DMS 273 treated with DMSO at 0.1 percent for 48 hours (cell line): Measurements from ENCODE around the gene SH3PXD2B.

Source experiments
- DNase-seq: peaks from one replicate; lab custom pipeline; 2025; lab: John Stamatoyannopoulos, UW

Gene SH3PXD2B

DNA sequence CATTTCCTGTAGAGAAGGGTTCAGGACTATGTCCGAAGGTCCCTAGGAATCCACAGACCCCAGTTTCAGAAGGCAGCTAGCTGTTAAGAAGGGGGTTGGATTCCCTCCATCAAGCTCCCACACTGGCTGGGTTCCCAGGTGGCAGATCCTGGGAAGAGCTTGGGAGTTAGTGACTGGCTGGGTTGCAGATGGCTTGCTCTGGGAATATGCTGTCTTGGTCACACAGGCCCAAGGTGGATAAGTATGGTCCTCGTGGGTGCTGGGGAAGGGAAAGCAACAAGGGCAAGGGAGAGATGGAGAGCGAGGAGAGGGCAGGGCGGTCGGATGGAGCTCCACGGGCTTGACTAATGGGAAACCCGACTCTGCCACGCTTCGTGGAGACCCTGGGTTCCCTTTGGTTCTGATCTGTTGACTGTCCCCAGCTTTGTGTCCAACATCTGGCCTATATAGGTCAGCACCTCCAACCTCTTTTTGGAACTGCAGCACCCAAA is 17.4 kb downstream of the SH3PXD2B start:
- DNase-seq: no peak

DNA sequence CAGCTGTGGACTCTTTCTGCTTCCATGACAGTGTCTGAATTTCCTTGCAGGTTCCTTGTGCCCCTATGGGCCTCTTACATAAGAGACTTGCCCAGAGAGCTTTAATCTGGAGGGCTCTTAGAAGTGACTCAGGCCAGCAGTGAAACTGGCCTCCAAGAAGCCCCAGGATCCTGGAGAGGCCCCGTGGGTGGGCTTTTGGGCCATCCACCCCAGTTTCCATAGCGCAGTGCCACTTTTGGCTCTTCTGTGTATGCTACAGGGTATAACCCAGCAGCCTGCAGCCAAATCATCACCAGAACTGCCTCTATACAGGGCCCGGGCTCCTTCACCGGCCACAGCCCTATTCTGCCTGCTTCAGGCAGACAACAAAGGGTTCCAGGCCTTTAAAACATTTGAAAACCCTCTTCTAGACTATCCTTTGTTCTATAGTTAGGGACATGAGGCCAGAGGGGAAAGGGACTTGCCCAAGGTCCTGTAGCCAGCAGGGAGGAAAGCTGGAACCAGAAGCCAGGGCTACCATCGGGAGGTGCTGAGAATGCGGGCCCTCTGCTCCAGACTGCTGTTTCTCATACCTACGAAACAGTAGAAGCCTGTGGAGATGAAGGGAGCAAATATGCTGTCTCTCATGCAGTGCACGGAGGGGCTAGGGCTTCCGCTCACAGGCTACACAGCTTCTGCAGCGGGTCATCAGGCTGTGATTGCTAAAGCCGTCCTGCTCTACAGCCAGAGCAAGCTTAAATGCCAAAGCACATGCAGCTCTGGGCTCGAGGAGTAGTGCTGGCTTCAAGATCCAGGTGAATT is 18.0 kb downstream of the SH3PXD2B start:
- DNase-seq: no peak

DNA sequence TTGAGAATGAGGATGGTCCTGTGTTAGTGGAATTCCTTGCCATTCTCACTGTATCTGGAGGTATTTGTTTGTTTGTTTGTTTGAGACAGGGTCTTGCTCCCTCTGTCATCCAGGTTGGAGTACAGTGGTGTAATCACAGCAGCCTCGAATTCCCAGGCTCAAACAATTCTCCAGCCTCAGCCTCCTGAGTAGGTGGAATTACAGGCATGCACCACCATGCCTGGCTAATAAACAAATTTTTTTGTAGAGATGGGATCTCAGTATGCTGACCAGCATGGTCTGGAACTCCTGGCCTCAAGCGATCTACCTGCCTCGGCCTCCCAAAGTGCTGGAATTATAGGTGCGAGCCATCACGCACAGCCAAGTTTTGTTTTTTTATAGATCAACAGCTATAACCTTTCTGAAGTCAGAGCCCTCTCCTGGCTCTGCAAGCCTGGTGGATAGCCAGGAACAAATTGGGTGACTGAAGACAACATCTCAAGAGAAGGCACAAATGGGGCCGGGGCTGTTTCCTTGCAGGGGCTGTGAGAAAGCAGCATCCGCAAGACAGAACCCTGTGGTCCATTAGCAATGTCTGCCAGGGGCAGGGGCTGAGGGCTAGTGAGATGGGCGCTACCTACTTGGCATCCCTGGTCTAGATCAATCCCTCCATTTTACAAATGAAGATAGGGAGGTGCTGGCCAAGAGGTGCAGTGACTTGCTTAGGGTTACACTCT is 18.8 kb downstream of the SH3PXD2B start:
- no peak for DNase-seq

DNA sequence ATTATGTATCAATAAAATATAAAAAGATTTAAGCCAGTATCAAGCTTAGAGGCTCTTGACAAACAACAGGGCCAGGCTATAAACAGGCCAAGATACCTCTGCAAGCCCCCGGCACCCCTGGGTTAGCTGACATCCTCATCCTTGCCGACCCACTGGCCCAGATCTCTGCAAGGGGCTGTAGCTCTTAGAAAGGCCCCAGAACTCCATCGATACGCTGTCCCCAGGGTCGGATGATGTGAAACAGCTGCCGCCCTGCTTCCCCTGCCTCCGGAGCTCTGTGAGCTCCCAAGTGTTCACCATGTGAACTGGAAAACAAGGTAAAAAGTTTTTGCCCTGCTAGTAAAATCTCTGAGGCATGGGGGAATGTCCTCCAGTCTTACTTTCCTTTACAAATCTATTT is 20.1 kb downstream of the SH3PXD2B start:
- no peak for DNase-seq

DNA sequence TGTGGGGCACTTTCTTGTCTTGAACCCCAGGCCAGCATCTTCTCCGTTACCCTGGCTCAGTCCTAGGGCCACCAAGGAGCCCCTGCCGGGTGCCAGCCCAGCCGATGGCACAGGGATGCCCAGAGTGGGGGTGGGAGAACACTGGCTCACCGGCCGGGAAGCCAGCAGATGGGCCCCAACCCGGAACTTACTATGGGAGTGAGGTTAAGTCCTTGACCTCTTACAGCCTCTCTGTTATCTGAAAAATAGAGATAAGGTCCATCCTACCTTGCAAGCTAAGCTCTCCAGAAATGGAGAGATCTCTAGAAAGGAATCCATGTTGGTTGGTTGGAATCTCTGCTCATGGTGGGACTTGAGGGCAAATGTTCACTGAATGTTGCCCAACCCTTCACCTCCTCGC is 20.8 kb downstream of the SH3PXD2B start:
- DNase-seq: no peak

DNA sequence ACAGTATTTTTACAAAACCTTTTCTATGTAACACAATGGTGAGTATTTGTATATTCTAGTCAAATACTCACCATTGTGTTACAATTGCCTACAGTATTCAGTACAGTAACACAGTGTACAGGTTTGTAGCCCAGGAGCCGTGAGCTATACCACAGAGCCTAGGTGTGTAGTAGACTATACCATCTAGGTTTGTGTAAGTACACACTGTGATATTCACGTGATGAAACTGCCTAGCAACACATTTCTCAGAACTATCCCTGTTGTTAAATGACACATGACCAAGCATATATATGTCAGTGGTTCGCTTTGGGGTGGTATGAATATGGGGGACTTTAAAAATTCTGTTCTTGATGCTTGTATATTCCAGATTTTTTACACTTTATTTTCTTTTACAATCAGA is 21.3 kb downstream of the SH3PXD2B start:
- no peak for DNase-seq

DNA sequence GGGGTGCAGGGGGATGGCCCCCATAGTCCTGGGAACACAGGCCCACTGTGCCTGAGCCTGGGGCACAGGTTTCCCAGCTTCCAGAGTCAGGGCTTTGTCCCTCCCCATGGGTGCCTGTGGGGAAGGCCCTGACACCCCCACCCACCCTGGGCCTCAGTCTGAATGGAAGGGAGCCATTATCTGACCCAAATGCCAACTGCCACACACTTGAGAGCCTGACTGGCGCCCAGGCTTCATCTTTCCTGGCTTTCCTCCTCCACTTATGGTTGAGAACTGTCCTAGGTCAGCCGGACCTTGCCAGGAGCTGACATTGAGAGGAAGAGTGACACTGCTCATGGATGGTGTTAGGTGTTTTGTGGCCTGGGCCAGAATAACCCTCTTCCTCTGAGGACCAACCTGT is 24.0 kb downstream of the SH3PXD2B start:
- no peak for DNase-seq

DNA sequence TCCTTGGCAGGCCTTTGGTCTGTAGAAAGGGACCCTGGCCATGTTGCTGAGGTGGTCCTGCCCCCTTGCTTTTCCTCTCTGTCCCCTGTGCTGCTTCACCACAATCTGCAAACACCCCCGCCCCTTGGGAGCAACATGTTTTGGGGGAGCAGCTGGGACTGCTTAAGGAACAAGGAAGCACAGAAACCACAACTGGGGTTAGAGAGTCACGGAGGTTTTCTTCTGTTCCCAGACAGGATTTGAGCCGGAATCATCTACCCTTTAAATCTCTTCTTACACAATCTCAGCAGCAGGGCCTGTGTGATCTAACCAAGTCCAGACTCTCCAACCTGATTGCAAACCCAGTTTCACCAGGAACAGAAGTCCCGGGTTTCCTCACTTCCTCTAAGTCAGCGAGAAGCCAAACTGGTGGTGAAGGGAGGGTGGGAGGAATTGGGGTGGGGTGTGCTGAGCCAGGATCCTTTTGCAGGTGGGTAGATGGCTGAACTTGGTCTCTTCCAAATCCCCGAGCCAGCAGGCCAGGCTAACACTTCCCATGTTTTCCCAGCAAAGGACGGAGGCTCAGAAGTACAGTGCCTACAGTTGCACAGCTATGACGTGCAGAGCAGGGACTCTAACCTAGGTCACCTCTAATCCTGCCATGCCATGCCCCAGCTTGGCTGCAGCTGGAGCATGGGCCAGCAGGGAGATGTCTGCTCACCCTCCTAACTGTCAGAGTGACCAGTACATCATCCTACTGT is 25.0 kb downstream of the SH3PXD2B start:
- DNase-seq: no peak

DNA sequence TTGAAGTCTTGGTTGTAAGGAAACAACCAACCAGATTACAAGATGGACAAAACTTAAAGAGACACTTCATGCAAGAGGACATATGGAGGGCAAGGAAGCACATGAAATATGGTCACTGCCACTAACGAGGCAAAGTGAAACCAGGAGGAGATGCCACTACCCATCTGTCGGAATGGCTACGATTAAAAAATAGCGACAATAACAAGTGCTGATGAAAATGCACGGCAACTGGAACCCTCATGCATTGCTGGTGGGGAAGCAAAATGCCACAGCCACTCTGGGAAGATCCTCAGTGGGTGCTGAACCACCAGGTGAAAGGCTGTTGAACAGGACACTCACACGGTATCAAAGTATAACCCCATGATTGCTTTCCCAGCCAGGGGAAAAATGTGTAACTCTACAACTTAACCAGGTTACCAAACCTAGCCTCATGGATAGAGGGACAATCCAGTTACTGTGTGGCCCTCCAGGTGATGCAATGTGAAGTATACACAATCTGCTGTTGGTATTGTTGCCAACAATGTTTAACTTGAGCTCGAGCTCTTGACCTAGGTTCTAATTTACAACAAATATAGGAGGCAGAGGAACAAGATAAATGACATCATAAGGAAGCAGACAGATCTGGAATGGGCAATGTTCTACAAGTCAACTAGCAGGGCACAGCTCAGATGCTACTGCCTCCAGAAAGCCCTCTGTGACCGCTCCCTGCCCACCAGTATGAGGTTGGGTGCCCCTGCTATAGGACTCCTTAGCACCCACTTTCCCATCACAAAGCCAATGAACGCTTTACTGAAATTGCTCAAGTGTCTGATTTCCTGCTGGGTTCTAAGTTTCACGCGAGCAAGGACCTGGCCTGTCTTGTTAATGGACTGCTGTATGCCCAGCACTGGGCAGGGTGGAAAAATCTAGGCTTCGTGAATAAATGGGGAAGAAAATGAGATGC is 25.8 kb downstream of the SH3PXD2B start:
- DNase-seq: no peak

DNA sequence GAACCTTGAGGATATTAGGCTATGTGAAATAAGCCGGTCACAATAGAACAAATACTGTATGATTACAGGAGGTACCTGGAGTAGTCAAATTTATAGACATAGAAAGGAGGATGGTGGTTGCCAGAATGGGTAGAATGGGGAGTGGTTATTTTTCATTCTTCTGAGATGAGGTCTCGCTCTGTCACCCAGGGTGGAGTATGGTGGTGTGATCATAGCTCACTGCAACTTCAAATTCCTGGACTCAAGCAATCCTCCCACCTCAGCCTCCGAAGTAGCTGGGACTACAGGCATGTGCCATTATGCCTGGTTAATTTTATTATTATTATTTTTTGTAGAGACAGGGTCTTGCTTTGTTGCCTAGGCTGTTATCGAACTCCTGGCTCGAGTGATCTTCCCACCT is 27.1 kb downstream of the SH3PXD2B start:
- no peak for DNase-seq

DNA sequence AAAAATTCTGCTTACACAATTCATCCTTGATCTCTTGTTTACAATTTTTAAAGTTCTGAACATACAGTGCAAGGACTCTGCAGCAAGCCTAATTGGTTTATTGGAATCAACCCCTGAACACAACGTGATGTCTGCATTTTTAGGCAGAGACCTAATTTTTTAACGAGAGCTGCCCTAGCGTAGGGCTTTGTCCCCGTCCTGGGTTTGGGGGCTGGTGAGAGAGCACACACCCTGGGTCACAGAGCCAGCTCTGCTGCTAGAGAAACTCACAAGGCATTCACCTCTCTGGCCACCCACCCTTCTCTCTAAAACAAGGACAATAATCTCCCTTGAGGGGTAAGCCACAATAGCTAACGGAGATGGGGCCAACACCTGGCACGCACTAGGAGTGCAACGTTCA is 28.2 kb downstream of the SH3PXD2B start:
- DNase-seq: no peak

DNA sequence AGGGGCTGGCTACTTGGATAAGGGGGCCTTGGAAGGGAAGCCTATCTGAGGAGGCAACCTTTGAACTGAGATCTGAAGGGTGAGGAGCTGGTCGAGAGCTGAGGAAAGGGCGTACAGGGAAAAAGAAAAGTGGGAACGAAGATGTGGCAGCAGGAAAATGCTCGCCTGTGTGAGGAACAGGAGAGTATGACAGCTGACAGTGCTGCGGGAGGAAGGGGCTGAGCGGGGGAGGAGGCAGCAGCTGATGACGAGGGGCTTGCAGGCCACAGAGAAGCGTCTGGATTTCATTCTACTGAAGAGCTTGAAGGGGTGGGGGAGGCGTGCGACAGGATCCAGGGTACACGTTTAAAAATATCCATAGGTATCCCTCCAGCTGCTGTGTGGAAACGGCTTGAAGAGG is 28.9 kb downstream of the SH3PXD2B start:
- DNase-seq: no peak

DNA sequence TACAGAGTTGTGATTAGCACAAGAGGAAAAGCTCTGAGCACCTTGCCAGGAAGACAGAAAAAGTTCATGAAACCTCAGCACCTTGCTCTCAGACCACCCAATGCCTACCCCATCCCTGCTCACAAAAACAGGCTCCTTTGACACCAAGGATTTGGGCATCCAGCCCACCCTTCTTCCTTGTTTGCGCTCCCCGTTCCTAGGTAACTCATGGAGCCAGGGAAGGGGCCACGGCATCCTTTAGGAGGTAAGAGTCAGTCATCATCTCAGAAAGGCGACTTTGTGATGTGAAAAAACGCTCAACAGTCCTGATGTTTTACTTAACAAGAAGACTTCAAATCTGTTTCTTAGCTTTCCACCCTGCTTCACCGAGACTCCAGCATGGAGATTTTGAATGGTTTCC is 29.5 kb downstream of the SH3PXD2B start:
- no peak for DNase-seq

DNA sequence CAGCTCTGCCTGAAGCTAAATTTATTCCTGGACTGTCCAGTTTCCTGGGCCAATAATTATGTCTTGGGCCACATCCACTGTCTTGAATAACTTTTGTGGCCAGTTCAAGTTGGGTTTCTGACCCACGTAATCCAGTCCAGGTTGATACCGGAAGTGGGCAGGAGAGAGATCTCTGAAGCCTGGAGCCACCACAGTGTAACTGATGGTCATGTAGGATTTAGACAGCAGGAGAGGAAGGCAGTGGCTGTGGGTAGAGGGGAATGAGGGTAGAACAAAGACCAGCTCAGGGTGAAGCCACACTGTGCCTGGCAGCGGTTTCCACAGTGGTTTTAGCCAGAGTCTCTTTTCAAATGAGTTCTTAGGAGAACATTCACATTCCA is 30.2 kb downstream of the SH3PXD2B start:
- no peak for DNase-seq

DNA sequence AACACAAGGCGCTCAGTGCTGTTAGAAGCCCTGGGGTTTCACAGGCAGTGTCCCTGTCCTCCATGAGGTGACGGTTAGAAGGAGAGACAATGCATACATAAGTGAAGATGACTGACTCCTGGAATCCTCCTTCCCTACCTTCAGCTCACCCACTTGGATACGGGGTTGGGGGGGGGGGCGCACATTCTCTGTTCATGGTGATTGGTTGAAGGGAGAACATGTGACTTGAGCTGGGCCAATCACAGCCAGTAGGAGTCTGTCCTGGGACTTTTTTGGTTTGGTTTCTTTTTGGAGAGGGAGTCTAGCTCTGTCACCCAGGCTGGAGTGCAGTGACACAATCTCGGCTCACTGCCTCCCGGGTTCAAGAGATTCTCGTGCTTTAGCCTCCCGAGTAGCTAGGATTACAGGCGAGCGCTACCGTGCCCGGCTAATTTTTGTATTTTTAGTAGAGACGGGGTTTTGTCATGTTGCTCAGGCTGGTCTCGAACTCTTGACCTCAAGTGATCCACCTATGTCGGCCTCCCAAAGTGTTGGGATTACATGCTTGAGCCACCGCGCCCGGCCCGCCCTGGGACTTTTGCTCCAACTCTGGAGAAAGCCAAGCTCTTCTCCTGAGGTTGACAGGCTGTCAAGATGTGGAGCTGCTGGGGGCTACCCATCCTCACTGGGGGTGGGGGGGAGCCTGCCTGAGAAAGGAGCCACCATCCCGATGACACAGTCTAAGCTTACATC is 30.8 kb downstream of the SH3PXD2B start:
- no peak for DNase-seq

DNA sequence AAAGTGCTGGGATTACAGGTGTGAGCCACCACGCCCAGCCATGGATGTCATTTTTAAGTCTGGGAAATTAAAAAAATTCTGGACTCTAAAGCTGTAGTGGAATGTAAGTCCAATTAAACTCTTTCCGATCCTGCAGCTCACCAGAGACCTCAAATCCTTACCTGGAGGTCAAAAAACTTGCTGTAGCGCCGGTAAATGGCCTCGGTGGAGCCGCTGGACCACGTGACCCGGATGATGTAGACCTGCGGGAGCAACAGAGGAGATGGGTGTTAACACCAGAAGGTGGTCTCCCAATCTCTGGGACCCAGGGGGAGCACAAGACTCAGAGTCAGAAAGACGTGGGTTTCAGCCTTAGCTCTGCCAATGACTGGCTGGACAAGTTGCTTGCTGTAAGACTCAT is 32.1 kb downstream of the SH3PXD2B start:
- no peak for DNase-seq

DNA sequence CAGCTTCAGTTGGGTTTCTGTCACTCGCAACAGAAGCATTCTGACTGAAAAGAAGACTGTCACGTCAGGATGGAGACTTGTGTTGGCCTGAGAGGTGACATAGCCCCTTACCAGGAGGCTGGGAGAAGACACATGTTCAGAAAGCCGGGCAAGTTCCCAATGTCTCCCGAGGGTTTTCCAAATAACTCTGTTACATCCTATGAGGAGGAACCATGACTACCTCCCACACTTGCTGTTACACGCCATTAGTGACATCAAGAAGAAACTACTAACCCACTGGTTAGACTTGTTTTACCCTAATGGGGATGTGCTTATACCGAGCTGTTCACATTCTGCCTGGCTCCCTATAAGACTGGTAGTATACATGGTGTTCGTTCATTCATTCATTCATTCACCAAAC is 33.3 kb downstream of the SH3PXD2B start:
- DNase-seq: no peak

DNA sequence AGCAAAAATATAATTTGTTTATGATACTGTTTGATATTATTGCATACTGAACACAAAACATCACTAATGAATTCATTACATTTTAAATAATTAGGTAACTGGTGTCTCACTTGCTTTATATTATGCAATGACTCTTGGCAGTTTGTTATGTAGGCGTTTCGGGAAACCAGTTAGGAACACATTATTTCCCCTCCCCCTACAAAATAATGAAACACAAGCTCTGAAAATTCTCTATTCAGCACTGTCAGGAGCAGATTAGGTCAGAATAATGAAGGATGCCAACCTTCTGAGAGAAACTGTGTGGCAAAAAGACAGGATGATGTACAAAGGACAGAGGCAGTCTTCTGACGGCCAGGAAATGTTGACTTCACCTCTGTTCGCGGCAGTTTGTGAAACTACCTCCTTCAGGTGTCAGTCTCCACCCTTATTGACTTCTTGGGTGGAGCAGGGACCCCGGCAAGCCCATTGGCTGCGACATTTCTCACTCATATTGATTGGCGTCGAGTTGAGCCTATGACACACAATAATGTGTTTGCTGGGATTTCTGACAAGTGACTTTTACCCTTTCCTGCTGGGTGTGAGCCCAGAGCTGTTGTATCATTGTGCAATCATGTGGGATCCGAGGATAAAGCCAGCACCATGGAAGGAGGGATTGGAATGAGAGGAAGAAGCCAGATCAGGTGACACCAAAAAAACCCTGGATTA is 33.9 kb downstream of the SH3PXD2B start:
- peak; percentile 67 for DNase-seq

DNA sequence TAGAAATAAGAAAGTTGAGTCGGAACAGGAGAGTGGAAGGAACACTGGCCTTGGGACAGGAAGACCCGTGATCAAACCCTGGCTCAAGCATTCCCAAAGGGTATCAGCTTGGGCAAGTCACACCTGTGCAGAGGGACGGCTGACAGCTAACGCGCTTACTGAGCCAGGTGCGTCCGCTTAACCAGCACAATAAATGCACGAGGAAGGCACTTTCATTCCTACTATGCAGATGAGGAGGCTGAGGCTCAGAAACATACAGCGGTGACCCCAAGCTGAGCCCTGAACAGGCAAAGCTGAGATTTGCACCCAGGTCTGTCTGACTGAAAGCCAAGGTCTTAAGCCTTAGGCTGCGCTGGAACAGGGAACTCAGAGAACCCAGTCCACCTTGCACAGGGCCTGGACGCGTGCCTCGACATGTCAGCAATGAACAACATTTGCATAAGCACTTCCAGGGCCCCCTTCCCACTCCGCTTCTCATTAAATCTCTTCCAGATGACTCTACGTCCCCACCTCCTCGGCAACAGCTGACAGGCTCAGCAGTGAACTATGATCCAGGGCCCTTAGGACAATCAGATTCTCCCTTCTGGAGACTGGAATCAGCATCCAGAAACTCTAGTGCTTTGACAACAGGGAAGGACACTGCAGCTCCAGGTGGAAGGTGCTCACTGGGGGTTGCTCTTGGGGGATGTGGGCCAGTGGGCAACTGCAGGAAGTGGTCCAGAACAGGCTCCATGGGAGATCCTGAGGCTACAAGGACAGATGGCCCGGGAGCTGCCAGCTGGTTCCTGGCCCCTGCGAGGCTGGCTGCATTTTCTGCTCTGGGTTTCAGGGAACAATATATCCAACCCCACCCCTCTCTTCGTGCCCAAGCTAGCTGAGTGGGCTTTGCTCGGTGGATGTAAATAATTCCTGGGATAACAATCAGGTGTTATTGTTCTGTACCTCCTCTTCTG is 35.2 kb downstream of the SH3PXD2B start:
- DNase-seq: peak; percentile 86
